K562 (cell line): ENCODE results near the gene TAAR9. TPM values are rescaled to one million over a fixed set of nuclear protein-coding genes. Genes with fewer than 3 reads are reported as not detected.

Experiments
- ATAC-seq: fragments of 200-7000 bp; cut with Tn5 transposase; 3 replicates; pipeline ENCODE4 v1.9.1; 2020; ENCODE audit warnings: moderate library complexity
- BruUV-seq: library from RNA; stranded (reverse); fragments of 400-500 nt; replicated peaks from 2 replicates; lab custom pipeline; 2021; lab: Mats Ljungman, UMichigan
- CTCF ChIA-PET: fragments of 300-600 bp; formaldehyde crosslinking; extraction: SDS; loops from one replicate; lab custom pipeline; 2021; ENCODE audit warnings: low intra/inter-chr PET ratio; lab: Yijun Ruan, JAX
- POLR2A ChIA-PET: fragments of 300-600, 350-650 bp; sonication (Branson Sonifier 250); formaldehyde crosslinking; extraction: SDS; loops from one replicate; lab custom pipeline; 2021; ENCODE audit warnings: antibody characterized with exemption, inconsistent platforms; lab: Yijun Ruan, JAX
- DNase-seq, 4 experiments: peaks; one replicate each; pipeline versions ENCODE4 v3.0.0 to v3.0.0-alpha.2; 2011 to 2018; ENCODE audit warnings: low spot score in 3 of 4, mixed read lengths in 3 of 4; ENCODE audit errors: extremely low read depth in 1 of 4
- FAIRE-seq: peaks from 2 replicates; lab custom pipeline; 2011; peaks lifted over from hg19 to GRCh38; lab: Jason Lieb, UNC
- H2AFZ ChIP-seq: 2 replicates; pipeline ENCODE4 v1.6.0; 2011; ENCODE audit warnings: low read depth, low read length, control low read depth, inconsistent platforms
- H3K27ac ChIP-seq: fragments of 200-600 bp; 3 replicates; pipeline ENCODE4 v1.8.0; 2011; ENCODE audit warnings: low read depth, mild to moderate bottlenecking, control low read depth, inconsistent platforms, low read length, moderate library complexity, mixed read lengths; ENCODE audit errors: extremely low read depth
- H3K27me3 ChIP-seq, 2 experiments: fragments of 300-600 bp in 1 of 2; 2 replicates in 1 of 2; 3 replicates in 1 of 2; pipeline versions ENCODE4 v1.6.0 to v1.8.0; 2011; ENCODE audit warnings: inconsistent platforms in 2 of 2, low read length in 2 of 2, mild to moderate bottlenecking in 1 of 2, mixed read lengths in 1 of 2, moderate library complexity in 1 of 2; ENCODE audit not compliant: control insufficient read depth in 2 of 2, insufficient read depth in 2 of 2
- H3K36me3 ChIP-seq: fragments of 300-600 bp; 3 replicates; pipeline ENCODE4 v1.8.0; 2011; ENCODE audit warnings: mild to moderate bottlenecking, low read length, inconsistent platforms; ENCODE audit not compliant: control insufficient read depth, insufficient read depth
- H3K4me1 ChIP-seq, 2 experiments: fragments of 200-600 bp in 1 of 2; replicated peaks in 1 of 2; 2 replicates in 1 of 2; 3 replicates in 1 of 2; pipeline versions ENCODE4 v1.5.1 to v1.8.0; 2011; ENCODE audit warnings: inconsistent platforms in 2 of 2, low read length in 2 of 2, mild to moderate bottlenecking in 1 of 2, mixed read lengths in 1 of 2, moderate library complexity in 1 of 2; ENCODE audit not compliant: control insufficient read depth in 2 of 2, insufficient read depth in 2 of 2
- H3K4me2 ChIP-seq: 2 replicates; pipeline ENCODE4 v1.6.1; 2011; ENCODE audit warnings: low read length, control low read depth, inconsistent platforms, mixed read lengths; ENCODE audit not compliant: insufficient read depth
- H3K4me3 ChIP-seq: fragments of 200-600 bp; sonication (generic), shearing (Covaris generic); 2 replicates; pipeline ENCODE4 v1.5.1; 2016; ENCODE audit warnings: control low read depth, inconsistent platforms
- H3K79me2 ChIP-seq: fragments of 200-600 bp; 3 replicates; pipeline ENCODE4 v1.8.0; 2011; ENCODE audit warnings: low read length, inconsistent platforms; ENCODE audit not compliant: control insufficient read depth, insufficient read depth
- H3K9ac ChIP-seq, 2 experiments: 2 replicates each; pipeline versions ENCODE4 v1.6.0 to v1.6.1; 2011; ENCODE audit warnings: low read depth in 2 of 2, low read length in 2 of 2, control low read depth in 1 of 2, inconsistent platforms in 1 of 2, mild to moderate bottlenecking in 1 of 2, mixed read lengths in 1 of 2; ENCODE audit not compliant: insufficient read depth in 1 of 2
- H3K9me1 ChIP-seq: one replicate; pipeline ENCODE4 v1.6.0; 2011; ENCODE audit warnings: inconsistent platforms, mild to moderate bottlenecking, low read length, moderate library complexity; ENCODE audit not compliant: control insufficient read depth, insufficient read depth
- H3K9me3 ChIP-seq: replicated peaks from 2 replicates; pipeline ENCODE4 v1.5.1; 2011; ENCODE audit warnings: low read depth, low read length, inconsistent platforms; ENCODE audit not compliant: control insufficient read depth, insufficient read depth
- H4K20me1 ChIP-seq: replicated peaks from 2 replicates; pipeline ENCODE4 v1.6.1; 2011; ENCODE audit warnings: low read length, inconsistent platforms, mixed read lengths; ENCODE audit not compliant: control insufficient read depth, insufficient read depth
- EP300 ChIP-seq: IDR thresholded peaks from 2 replicates; pipeline ENCODE4 v1.6.1; 2012; ENCODE audit warnings: low read length, improper control_type of control experiment
- EZH2 ChIP-seq: IDR thresholded peaks from 2 replicates; pipeline ENCODE4 v1.6.1; 2012; ENCODE audit warnings: low read depth, mild to moderate bottlenecking, inconsistent platforms, low read length, borderline replicate concordance
- FOXK2 ChIP-seq, 2 experiments: fragments of 450-650 bp; IDR thresholded peaks in 1 of 2; conservative IDR thresholded peaks in 1 of 2; 2 replicates each; pipeline ENCODE4 v1.6.1; 2016; ENCODE audit warnings: low read depth in 2 of 2, mild to moderate bottlenecking in 1 of 2
- HMBOX1 ChIP-seq: sonication (generic); IDR thresholded peaks from 2 replicates; pipeline ENCODE4 v1.6.1; 2016
- MTA2 ChIP-seq: fragments of 450-650 bp; IDR thresholded peaks from 2 replicates; pipeline ENCODE4 v1.6.1; 2016; ENCODE audit warnings: low read depth
- PATZ1 ChIP-seq: fragments of 250-450 bp; sonication (Bioruptor Pico); IDR thresholded peaks from 2 replicates; pipeline ENCODE4 v1.5.0; 2020; ENCODE audit warnings: mild to moderate bottlenecking, borderline replicate concordance
- RBM14 ChIP-seq: fragments of 200-400 bp; formaldehyde crosslinking; IDR thresholded peaks from 2 replicates; pipeline ENCODE4 v1.6.1; 2018; ENCODE audit warnings: low read depth, mild to moderate bottlenecking, low read length, moderate library complexity, borderline replicate concordance; ENCODE audit not compliant: insufficient read depth
- ZKSCAN3 ChIP-seq: fragments of 250-450 bp; sonication (Bioruptor Pico); IDR thresholded peaks from 2 replicates; pipeline ENCODE4 v1.4.0; 2020
- ZNF140 ChIP-seq: fragments of 250-450 bp; sonication (Bioruptor Pico); IDR thresholded peaks from 2 replicates; pipeline ENCODE4 v1.8.0; 2021; ENCODE audit warnings: moderate library complexity, mild to moderate bottlenecking, inconsistent platforms
- WGBS: fragments of 100-300 bp; shearing (Covaris generic); methylation state at CpG from one replicate; pipeline ENCODE4 v1.1.6; 2016; ENCODE audit warnings: low coverage, mixed read lengths; ENCODE audit not compliant: insufficient coverage; ENCODE audit errors: missing lambda C conversion rate; 5-methylcytosine and 5-hydroxymethylcytosine counted together
- in situ Hi-C: fragments of 300-500 bp; cut with MboI; formaldehyde crosslinking; loops from 4 replicates; pipeline ENCODE4 v1.15.0; 2018; ENCODE audit warnings: inconsistent platforms, mixed read lengths
- intact Hi-C: fragments of 100-400 bp; cut with micrococcal nuclease; formaldehyde crosslinking; loops from 2 replicates; pipeline ENCODE4 v1.14.2; 2022
- polyA plus RNA-seq, 8 experiments: library from polyadenylated mRNA; depleted of rRNA in 4 of 8; stranded (reverse) in 5 of 8; unstranded in 3 of 8; fragments of >200 nt; fragmentation: Nextera tagmentation in 2 of 8; fragmentation: Illumina TruSeq in 1 of 8; extraction: Ambion mirVana in 2 of 8; extraction: Trizol in 1 of 8; gene quantifications; 2 replicates each; pipeline versions ENCODE4 v1.2.1 to v1.2.3, GENCODE V29; 2011 to 2014; ENCODE audit warnings: inconsistent platforms in 1 of 8, missing spikeins in 1 of 8
- total RNA-seq, 7 experiments: library from RNA; depleted of rRNA in 6 of 7; stranded (reverse); fragments of >200 nt in 6 of 7; fragmentation: Illumina TruSeq in 2 of 7; extraction: Trizol in 2 of 7; gene quantifications; 2 replicates each; pipeline versions ENCODE4 v1.2.1 to v1.2.3, GENCODE V29; 2011 to 2021; ENCODE audit warnings: low replicate concordance in 1 of 7
- TF ChIP-seq, protein P1 (sequence below): sonication (generic); formaldehyde crosslinking; IDR thresholded peaks from 2 replicates; pipeline ENCODE4 v1.8.1; 2022; ENCODE audit warnings: missing genetic modification reagents

The TAAR9 gene
- total and polyA plus RNA-seq, 9 of the 15 experiments (the other 6 are each of a cell fraction or from before 2014, with no cell fraction given), result not detected

GRCh38 chr6:132548746-132549463, 10.8 kb downstream of the TAAR9 start (continued):
- TF ChIP-seq PATZ1, result no peak
- TF ChIP-seq HMBOX1, result no peak
- TF ChIP-seq FOXK2 (conservative IDR thresholded peaks at IDR 0.05 in 1 of 2, IDR thresholded peaks at IDR 0.05 in 1 of 2; ENCODE audit: low read depth in 2 of 2), result no peak

DNA sequence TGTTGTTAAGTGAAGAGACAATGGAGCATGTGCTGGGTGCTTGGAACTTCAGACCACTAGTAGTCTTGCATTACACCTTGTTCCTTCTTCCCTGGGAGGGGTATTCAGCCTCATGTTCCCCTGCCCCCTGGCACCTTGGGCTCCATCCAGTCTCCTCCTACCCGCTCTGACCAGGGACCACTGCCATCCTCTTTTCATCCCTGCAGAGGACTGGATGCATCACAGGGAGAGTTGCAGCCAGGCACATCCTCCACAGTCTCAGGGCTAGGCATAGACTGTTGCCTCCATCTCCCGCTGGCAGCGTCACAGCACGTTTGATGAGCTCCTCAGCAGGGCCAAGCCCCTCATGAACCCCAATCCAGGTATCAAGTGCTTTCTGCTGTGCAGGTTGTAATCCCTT, 13.1 kb downstream of the TAAR9 start:
- WGBS, result 0% methylated on average over 4 of the region's 4 CpGs
- in situ Hi-C loops, result no loop called here
- intact Hi-C loops, result no loop called here
- TF ChIP-seq EZH2 (no peak), RBM14 (no peak), MTA2 (no peak), ZKSCAN3 (CRISPR knock-in tag) (no peak), ZNF140 (CRISPR knock-in tag) (no peak), EP300 (no peak)
- TF ChIP-seq, protein P1, sequence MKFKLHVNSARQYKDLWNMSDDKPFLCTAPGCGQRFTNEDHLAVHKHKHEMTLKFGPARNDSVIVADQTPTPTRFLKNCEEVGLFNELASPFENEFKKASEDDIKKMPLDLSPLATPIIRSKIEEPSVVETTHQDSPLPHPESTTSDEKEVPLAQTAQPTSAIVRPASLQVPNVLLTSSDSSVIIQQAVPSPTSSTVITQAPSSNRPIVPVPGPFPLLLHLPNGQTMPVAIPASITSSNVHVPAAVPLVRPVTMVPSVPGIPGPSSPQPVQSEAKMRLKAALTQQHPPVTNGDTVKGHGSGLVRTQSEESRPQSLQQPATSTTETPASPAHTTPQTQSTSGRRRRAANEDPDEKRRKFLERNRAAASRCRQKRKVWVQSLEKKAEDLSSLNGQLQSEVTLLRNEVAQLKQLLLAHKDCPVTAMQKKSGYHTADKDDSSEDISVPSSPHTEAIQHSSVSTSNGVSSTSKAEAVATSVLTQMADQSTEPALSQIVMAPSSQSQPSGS (CRISPR knock-in tag), result no peak
- no peak for DNase-seq
- ATAC-seq, result no peak
- Histone ChIP-seq H3K27ac (no peak overlapping the region), H3K4me2 (no peak overlapping the region), H4K20me1 (no peaks in the 10 kb centered on the region), H3K9me1 (no peaks in the 10 kb centered on the region), H3K9ac (0 out of 4 replicates have a peak overlapping the region, but pooled peaks of 1 of the 2 experiments have one; percentile 9), H3K79me2 (no peaks in the 10 kb centered on the region), H3K4me3 (no peak overlapping the region), H3K9me3 (no peaks in the 10 kb centered on the region), H2AFZ (no peak overlapping the region), H3K27me3 (peaks cover 2 to 12% of the 10 kb centered on the region in 2 experiments; a peak in 3 of 5 replicates), H3K36me3 (no peaks in the 10 kb centered on the region), H3K4me1 (no peaks in the 10 kb centered on the region)
- POLR2A ChIA-PET, result interaction anchor here (0.6 kb wide), 1 partner anchor 26 kb away, joined by 3 read pairs; no protein-coding TSS in a partner anchor
- CTCF ChIA-PET, result no interaction called here
- no peak for FAIRE-seq
- BruUV-seq, result no TSS peak
